PC-3 (cell line): ENCODE results near the gene ZC3H4.

ENCODE experiments used
- CTCF ChIP-seq: fragments of 300-600 bp; sonication (generic); conservative IDR thresholded peaks from 2 replicates; pipeline ENCODE4 v1.5.1; 2017; ENCODE audit warnings: antibody characterized with exemption, low read depth, mild to moderate bottlenecking, low read length
- EZH2 ChIP-seq: fragments of 300-600 bp; sonication (generic); IDR thresholded peaks from one replicate; pipeline ENCODE4 v1.6.1; 2017; ENCODE audit warnings: antibody characterized with exemption, mild to moderate bottlenecking, low read length; ENCODE audit not compliant: unreplicated experiment
- EZH2phosphoT487 ChIP-seq: fragments of 300-600 bp; sonication (generic); IDR thresholded peaks from 2 replicates; pipeline ENCODE4 v1.6.1; 2018; ENCODE audit warnings: mild to moderate bottlenecking, antibody characterized with exemption, low read length, borderline replicate concordance

DNA sequence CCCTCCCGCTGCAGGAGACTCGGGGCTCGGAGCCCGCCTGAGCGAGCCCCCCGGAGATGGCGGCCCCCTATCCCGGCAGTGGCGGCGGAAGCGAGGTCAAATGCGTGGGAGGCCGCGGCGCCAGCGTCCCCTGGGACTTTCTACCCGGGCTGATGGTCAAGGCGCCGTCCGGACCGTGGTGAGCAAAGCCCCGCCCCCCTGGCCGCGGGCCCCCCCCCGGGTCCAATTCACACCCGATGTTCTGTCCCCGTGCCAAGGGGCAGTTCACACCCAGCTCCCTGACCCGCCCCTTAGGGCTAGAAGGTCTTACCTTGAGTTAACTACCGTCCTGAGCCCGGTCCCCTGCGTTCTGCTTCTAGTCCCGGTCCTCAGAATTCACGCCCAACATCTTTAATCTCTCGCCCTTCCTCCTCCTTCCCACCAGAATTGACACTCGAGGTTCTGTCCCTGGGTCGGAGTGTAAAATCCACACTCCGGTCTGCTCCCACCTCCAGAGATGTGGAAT lies 92.5 kb downstream of the ZC3H4 start:
- TF ChIP-seq CTCF (no peak), EZH2 (no peak), EZH2phosphoT487 (no peak)
